ENCODE results near the gene FNDC3B.
"Not testable (repeated sequence)": the region's sequence is repeated elsewhere in the genome, so short reads cannot be mapped to it uniquely, and the experiment has no call there.

FNDC3B gene

GRCh38 chr3:172228036-172228415 lies 188.6 kb downstream of the FNDC3B start:
- in situ Hi-C loops (cut with HindIII; ENCODE audit: low sequenced_read_pairs), result no loop called here

GRCh38 chr3:172229462-172229861 lies 190.1 kb downstream of the FNDC3B start:
- in situ Hi-C loops (cut with HindIII; ENCODE audit: low sequenced_read_pairs), result no loop called here

- in situ Hi-C loops (cut with HindIII; ENCODE audit: low sequenced_read_pairs), result no loop called here
Observed at GRCh38 chr3:172231318-172231901, 192.0 kb downstream of the FNDC3B start.

GRCh38 chr3:172232579-172233212 lies 193.3 kb downstream of the FNDC3B start:
- in situ Hi-C loops (cut with HindIII; ENCODE audit: low sequenced_read_pairs), result no loop called here

GRCh38 chr3:172233474-172234277 lies 194.3 kb downstream of the FNDC3B start:
- in situ Hi-C loops (cut with HindIII; ENCODE audit: low sequenced_read_pairs), result no loop called here

GRCh38 chr3:172235698-172236097 lies 196.3 kb downstream of the FNDC3B start:
- in situ Hi-C loops (cut with HindIII; ENCODE audit: low sequenced_read_pairs), result no loop called here

GRCh38 chr3:172236771-172237742 lies 197.7 kb downstream of the FNDC3B start:
- in situ Hi-C loops (cut with HindIII; ENCODE audit: low sequenced_read_pairs), result no loop called here

GRCh38 chr3:172238188-172238587 lies 198.8 kb downstream of the FNDC3B start:
- in situ Hi-C loops (cut with HindIII; ENCODE audit: low sequenced_read_pairs), result no loop called here

- in situ Hi-C loops (cut with HindIII; ENCODE audit: low sequenced_read_pairs), result no loop called here
Observed at GRCh38 chr3:172239218-172239790, 199.9 kb downstream of the FNDC3B start.

- in situ Hi-C loops (cut with HindIII; ENCODE audit: low sequenced_read_pairs), result no loop called here
Observed at GRCh38 chr3:172241405-172241804, 202.0 kb downstream of the FNDC3B start.

- in situ Hi-C loops (cut with HindIII; ENCODE audit: low sequenced_read_pairs), result not testable (repeated sequence)
Observed at GRCh38 chr3:172242471-172242870, 203.1 kb downstream of the FNDC3B start.

- in situ Hi-C loops (cut with HindIII; ENCODE audit: low sequenced_read_pairs), result not testable (repeated sequence)
Observed at GRCh38 chr3:172243376-172243775, 204.0 kb downstream of the FNDC3B start.

- in situ Hi-C loops (cut with HindIII; ENCODE audit: low sequenced_read_pairs), result no loop called here
Observed at GRCh38 chr3:172244011-172244410, 204.6 kb downstream of the FNDC3B start.

GRCh38 chr3:172245241-172245640 lies 205.9 kb downstream of the FNDC3B start:
- in situ Hi-C loops (cut with HindIII; ENCODE audit: low sequenced_read_pairs), result no loop called here

- in situ Hi-C loops (cut with HindIII; ENCODE audit: low sequenced_read_pairs), result no loop called here
Observed at GRCh38 chr3:172246107-172246844, 206.9 kb downstream of the FNDC3B start.

- in situ Hi-C loops (cut with HindIII; ENCODE audit: low sequenced_read_pairs), result no loop called here
Observed at GRCh38 chr3:172247525-172248274, 208.3 kb downstream of the FNDC3B start.

GRCh38 chr3:172249039-172249438 lies 209.7 kb downstream of the FNDC3B start:
- in situ Hi-C loops (cut with HindIII; ENCODE audit: low sequenced_read_pairs), result no loop called here

GRCh38 chr3:172251211-172251610 lies 211.8 kb downstream of the FNDC3B start:
- in situ Hi-C loops (cut with HindIII; ENCODE audit: low sequenced_read_pairs), result no loop called here

GRCh38 chr3:172253200-172253599 lies 213.8 kb downstream of the FNDC3B start:
- in situ Hi-C loops (cut with HindIII; ENCODE audit: low sequenced_read_pairs), result no loop called here

Measured in DLD1 (cell line).